ENCODE results near the gene RASSF6. TPM values are rescaled to one million over a fixed set of nuclear protein-coding genes. Genes with fewer than 3 reads are reported as not detected.

The RASSF6 gene
- total RNA-seq, 1 experiment from 2014 or later = 0.22 TPM

DNA sequence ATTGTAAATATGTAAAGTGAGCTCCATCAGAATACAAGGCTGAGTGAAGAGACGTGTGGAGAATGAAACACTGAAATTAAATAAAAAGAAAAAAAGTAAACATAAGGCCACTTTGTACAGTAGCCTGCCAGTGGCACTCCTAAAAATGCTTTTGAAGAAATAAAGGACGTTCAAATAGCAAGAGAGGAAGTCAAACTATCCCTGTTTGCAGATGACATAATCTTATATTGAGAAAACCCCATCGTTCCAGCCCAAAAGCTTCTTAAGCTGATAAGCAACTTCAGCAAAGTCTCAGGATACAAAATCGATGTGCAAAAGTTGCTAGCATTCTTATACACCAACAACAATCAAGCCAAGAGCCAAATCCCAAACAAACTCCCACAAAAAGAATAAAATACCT, 24.2 kb downstream of the RASSF6 start:
- no peak overlapping the region for H3K27ac ChIP-seq (ENCODE audit: insufficient read length, low read depth, low read length)
- Mint-ChIP-seq H3K27ac (no peak overlapping the region), H3K9me3 (peaks cover 0 to 6% of the 10 kb centered on the region in 2 experiments; a peak in 3 of 5 replicates), H3K27me3 (ENCODE audit: low read depth) (no peaks in the 10 kb centered on the region), H3K4me1 (peaks cover 14 to 16% of the 10 kb centered on the region in 2 experiments), H3K36me3 (ENCODE audit: insufficient read depth in 1 of 3, low read depth in 3 of 3) (no peaks in the 10 kb centered on the region), H3K4me3 (no peak overlapping the region)
- no peak overlapping the region for H3K56ac ChIP-seq (ENCODE audit: insufficient read length, low read depth, low read length)
- H4K20me1 ChIP-seq (ENCODE audit: control insufficient read depth, insufficient read depth, insufficient read length) = no peaks in the 10 kb centered on the region
- no peak overlapping the region for H2AFZ ChIP-seq (ENCODE audit: low read length)
- H4K91ac ChIP-seq (ENCODE audit: insufficient read length, low read depth, low read length) = no peak overlapping the region
- no peaks in the 10 kb centered on the region for H3K9me3 ChIP-seq (ENCODE audit: control insufficient read depth, low read depth, low read length)
- H2BK15ac ChIP-seq (ENCODE audit: low read depth, low read length) = no peak overlapping the region
- H3K23me2 ChIP-seq (ENCODE audit: insufficient read length, low read depth, low read length, poor library complexity, severe bottlenecking) = no peaks in the 10 kb centered on the region
- WGBS (ENCODE audit: extremely low coverage, insufficient read length, low lambda C conversion rate) = no CpG with 5 or more reads among the region's 4 CpGs
- DNase-seq = no peak
- no peak overlapping the region for H3K4ac ChIP-seq (ENCODE audit: low read depth, low read length)
- no peak overlapping the region for H2BK12ac ChIP-seq (ENCODE audit: insufficient read length, low read depth, low read length)
- H3K27me3 ChIP-seq (ENCODE audit: insufficient read depth, low read length) = no peaks in the 10 kb centered on the region
- H2AK5ac ChIP-seq (ENCODE audit: insufficient read length, low read length) = no peak overlapping the region
- H3K9ac ChIP-seq (ENCODE audit: extremely low read depth, insufficient read length, low read length) = no peak overlapping the region
- H3K4me2 ChIP-seq (ENCODE audit: insufficient read depth, insufficient read length, low read length) = no peak overlapping the region
- no peak overlapping the region for H3K23ac ChIP-seq (ENCODE audit: insufficient read length, low read depth, low read length)
- H3K14ac ChIP-seq (ENCODE audit: insufficient read depth, low read length) = no peak overlapping the region
- TF ChIP-seq, protein P1, sequence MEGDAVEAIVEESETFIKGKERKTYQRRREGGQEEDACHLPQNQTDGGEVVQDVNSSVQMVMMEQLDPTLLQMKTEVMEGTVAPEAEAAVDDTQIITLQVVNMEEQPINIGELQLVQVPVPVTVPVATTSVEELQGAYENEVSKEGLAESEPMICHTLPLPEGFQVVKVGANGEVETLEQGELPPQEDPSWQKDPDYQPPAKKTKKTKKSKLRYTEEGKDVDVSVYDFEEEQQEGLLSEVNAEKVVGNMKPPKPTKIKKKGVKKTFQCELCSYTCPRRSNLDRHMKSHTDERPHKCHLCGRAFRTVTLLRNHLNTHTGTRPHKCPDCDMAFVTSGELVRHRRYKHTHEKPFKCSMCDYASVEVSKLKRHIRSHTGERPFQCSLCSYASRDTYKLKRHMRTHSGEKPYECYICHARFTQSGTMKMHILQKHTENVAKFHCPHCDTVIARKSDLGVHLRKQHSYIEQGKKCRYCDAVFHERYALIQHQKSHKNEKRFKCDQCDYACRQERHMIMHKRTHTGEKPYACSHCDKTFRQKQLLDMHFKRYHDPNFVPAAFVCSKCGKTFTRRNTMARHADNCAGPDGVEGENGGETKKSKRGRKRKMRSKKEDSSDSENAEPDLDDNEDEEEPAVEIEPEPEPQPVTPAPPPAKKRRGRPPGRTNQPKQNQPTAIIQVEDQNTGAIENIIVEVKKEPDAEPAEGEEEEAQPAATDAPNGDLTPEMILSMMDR (conservative IDR thresholded peaks at IDR 0.05) = no peak
- no peak overlapping the region for H3T11ph ChIP-seq (ENCODE audit: low read length)
- no peak overlapping the region for H4K8ac ChIP-seq (replicated peaks; ENCODE audit: insufficient read length, low read depth, low read length)
- no peaks in the 10 kb centered on the region for H3K79me1 ChIP-seq (ENCODE audit: insufficient read depth, low read depth, low read length, poor library complexity, severe bottlenecking)
- no peaks in the 10 kb centered on the region for H3K79me2 ChIP-seq (ENCODE audit: insufficient read depth, low read length)
- H2BK5ac ChIP-seq (ENCODE audit: insufficient read length, low read length) = no peak overlapping the region
- H2BK120ac ChIP-seq (ENCODE audit: low read depth, low read length, poor library complexity, severe bottlenecking) = no peak overlapping the region
- H2BK20ac ChIP-seq (ENCODE audit: low read depth, low read length, poor library complexity, severe bottlenecking) = no peak overlapping the region
- no peak overlapping the region for H4K5ac ChIP-seq (ENCODE audit: insufficient read length, low read depth, low read length)
- no peak overlapping the region for H3K18ac ChIP-seq (ENCODE audit: insufficient read length, low read depth, low read length)
- peaks cover 2% of the 10 kb centered on the region; the same call in 1 of the 2 replicates for H3K4me1 ChIP-seq (ENCODE audit: insufficient read depth, low read length)
